ENCODE results near the gene TBCK.
A peak's percentile ranks its signal among the peaks of the same experiment; 100 is the strongest.

TBCK gene

DNA sequence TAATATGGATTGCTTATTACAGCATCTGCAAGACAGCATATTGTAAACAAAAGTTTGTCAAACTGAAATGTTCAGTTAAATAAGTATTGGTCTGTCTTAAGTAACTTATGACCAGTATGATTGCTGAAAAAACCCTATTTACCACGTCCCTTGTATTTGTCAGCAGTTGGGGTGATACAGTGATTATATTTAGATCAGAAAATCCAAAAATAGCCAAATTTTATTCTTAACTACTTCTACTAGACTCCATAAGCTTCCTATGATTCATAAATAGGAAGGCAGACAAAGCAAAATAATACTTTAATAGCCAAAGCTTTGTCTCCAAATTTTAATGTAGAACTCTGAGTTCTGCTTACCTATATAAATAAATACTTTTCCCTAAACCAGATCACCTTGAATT, 45.3 kb downstream of the TBCK start:
- no peak overlapping the region for H3K4me3 ChIP-seq (ENCODE audit: low read depth, low read length)
- no peak for TF ChIP-seq CTCF (IDR thresholded peaks at IDR 0.05; ENCODE audit: borderline replicate concordance, insufficient read depth, low read depth, low read length)

GRCh38 chr4:106269711-106270110, 46.3 kb downstream of the TBCK start:
- TF ChIP-seq CTCF (IDR thresholded peaks at IDR 0.05; ENCODE audit: borderline replicate concordance, insufficient read depth, low read depth, low read length) = no peak
- no peak overlapping the region for H3K4me3 ChIP-seq (ENCODE audit: low read depth, low read length)

DNA sequence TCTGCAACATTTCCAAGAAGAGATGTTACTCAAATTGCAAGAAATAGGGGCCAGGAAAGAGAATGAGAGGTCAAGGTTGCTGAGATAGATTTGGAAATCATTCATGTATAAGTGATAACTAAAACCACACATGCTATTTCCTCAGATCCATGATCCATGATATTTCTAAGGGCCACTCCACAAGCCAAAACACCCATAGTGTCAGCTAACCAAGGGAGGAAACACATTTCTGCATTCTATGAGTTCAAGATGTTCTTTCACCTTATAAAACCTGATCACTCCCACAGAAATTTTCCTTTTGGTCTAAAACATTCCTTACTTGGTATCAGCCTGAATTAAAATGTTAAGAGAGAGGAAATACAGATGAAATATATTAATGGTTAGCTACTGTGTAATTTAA, 47.2 kb downstream of the TBCK start:
- no peak overlapping the region for H3K4me3 ChIP-seq (ENCODE audit: low read depth, low read length)
- no peak for TF ChIP-seq CTCF (IDR thresholded peaks at IDR 0.05; ENCODE audit: borderline replicate concordance, insufficient read depth, low read depth, low read length)

GRCh38 chr4:106266201-106266600, 49.8 kb downstream of the TBCK start:
- no peak overlapping the region for H3K4me3 ChIP-seq (ENCODE audit: low read depth, low read length)
- peak; percentile 38; the same call in 1 of the 2 replicates for TF ChIP-seq CTCF (IDR thresholded peaks at IDR 0.05; ENCODE audit: borderline replicate concordance, insufficient read depth, low read depth, low read length)

DNA sequence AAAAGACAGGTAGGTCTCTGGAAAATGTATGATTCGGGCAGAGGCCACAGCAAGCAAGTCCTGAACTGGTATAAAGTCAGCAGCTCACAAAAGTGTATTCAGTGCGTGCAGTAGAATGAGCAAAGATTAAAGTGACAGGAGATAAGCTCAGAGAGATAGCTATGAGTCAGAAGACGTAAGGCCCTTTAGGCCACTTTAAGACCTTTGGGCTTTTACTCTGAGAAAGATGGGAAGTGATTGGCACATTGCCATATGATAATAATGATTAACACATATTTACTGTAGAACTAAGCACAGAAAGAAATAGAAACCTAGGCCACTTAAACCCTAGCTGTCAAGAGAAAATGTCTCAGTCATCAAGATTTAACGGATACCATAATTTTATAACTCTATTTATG, 51.7 kb downstream of the TBCK start:
- TF ChIP-seq CTCF (IDR thresholded peaks at IDR 0.05; ENCODE audit: borderline replicate concordance, insufficient read depth, low read depth, low read length) = no peak
- H3K4me3 ChIP-seq (ENCODE audit: low read depth, low read length) = no peak overlapping the region

DNA sequence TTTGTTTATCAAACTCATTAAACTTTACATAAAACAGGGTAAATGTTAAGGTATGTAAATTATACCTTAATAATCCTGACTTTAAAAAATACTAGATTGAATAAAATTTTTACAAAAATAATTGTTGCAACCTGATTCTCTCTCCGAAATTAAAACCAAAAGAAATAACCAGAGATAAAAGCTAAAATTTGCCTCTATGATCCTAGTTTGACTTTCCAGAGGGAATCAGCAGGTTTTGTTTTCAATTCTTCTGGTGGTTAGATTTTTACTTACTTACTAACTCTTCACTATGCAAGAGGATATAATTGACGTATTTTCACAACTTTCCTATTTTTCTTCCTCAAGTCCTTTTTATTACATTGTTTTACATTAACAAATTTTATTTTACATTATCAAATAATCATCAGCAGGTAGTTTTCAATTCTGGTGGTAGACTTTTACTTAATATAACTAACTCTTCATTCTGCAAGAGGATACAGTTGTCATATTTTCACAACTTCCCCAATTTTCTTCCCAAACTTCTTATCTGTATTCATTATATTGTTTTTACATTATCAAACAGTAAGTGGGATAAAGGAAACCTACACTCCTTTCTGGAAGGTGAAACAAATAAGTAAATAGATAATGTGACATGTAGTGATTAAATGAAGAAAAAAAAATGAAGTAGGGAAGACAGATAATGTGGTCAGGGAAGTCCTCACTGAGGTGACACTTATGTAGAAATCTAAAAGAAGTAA, 52.2 kb downstream of the TBCK start:
- TF ChIP-seq CTCF (IDR thresholded peaks at IDR 0.05; ENCODE audit: borderline replicate concordance, insufficient read depth, low read depth, low read length) = no peak
- H3K4me3 ChIP-seq (ENCODE audit: low read depth, low read length) = no peak overlapping the region

DNA sequence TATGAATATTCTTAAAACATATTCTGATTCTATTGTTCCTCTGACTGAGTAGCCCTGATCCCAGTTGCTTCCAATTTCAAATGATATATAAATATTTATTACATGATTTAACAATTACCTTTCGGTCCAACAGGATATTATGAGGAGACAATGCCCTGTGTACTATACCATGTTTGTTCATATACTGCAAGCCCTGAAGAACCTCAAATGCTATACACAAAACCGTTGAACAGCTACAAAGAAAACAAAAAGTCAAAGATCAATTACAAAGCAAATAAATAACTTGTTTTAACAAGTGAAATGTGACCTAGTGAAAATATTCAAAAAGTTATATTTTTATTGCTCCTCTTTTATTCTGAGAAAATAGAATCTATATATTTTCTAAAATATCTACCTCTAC, 54.0 kb downstream of the TBCK start:
- no peak overlapping the region for H3K4me3 ChIP-seq (ENCODE audit: low read depth, low read length)
- no peak for TF ChIP-seq CTCF (IDR thresholded peaks at IDR 0.05; ENCODE audit: borderline replicate concordance, insufficient read depth, low read depth, low read length)

All from GM12875 (cell line).